Muscle of leg (tissue), 16 donors: ENCODE results near the gene CEACAM8. TPM values are rescaled to one million over a fixed set of nuclear protein-coding genes. Genes with fewer than 3 reads are reported as not detected.
"Not testable (repeated sequence)": the region's sequence is repeated elsewhere in the genome, so short reads cannot be mapped to it uniquely, and the experiment has no call there.

Experiments
- DNase-seq: peaks from one replicate; pipeline ENCODE4 v3.0.0; 2013
- H3K27ac ChIP-seq: one replicate; pipeline ENCODE4 v1.5.1; 2013; ENCODE audit warnings: mild to moderate bottlenecking, low read length, control low read depth
- H3K27me3 ChIP-seq: one replicate; pipeline ENCODE4 v1.6.1; 2013; ENCODE audit warnings: low read length; ENCODE audit not compliant: control insufficient read depth, insufficient read depth
- H3K36me3 ChIP-seq: one replicate; pipeline ENCODE4 v1.6.1; 2013; ENCODE audit warnings: low read length; ENCODE audit not compliant: control insufficient read depth, insufficient read depth
- H3K4me1 ChIP-seq: one replicate; pipeline ENCODE4 v1.6.1; 2013; ENCODE audit warnings: low read length; ENCODE audit not compliant: control insufficient read depth, insufficient read depth
- H3K4me3 ChIP-seq: one replicate; pipeline ENCODE4 v1.5.1; 2013; ENCODE audit warnings: low read length, control low read depth
- H3K9me3 ChIP-seq: replicated peaks from 2 replicates; pipeline ENCODE4 v1.6.1; 2013; ENCODE audit warnings: low read depth, low read length; ENCODE audit not compliant: control insufficient read depth
- WGBS: methylation state at CpG from one replicate; pipeline ENCODE4 v1.1.5; 2013; ENCODE audit warnings: missing lambda C conversion rate; ENCODE audit not compliant: insufficient coverage; 5-methylcytosine and 5-hydroxymethylcytosine counted together
- long read RNA-seq, 11 donors: transcript quantifications; one replicate each; lab custom pipeline, GENCODE V29; 2026
- polyA plus RNA-seq, 8 donors: library from polyadenylated mRNA; unstranded; fragments of 120-200 nt; gene quantifications; one replicate each; pipeline versions ENCODE4 v1.2.1 to v1.2.3, GENCODE V29; 2013; ENCODE audit warnings: inconsistent platforms in 1 of 8, low replicate concordance in 1 of 8; ENCODE audit not compliant: insufficient read length in 8 of 8, insufficient read depth in 1 of 8
- total RNA-seq: library from RNA; stranded (reverse); fragments of 120-200 nt; gene quantifications from one replicate; pipeline ENCODE4 v1.2.4, GENCODE V29; 2013

Gene CEACAM8
- total RNA-seq (0.04 TPM), polyA plus RNA-seq (under 1 TPM; 0.10 to 0.38 (median 0.26) TPM)
- long read RNA-seq, donor 1: 0 reads
- long read RNA-seq, donor 2: 0 reads
- long read RNA-seq, donor 3: 0 reads
- long read RNA-seq, donor 4: 0 reads
- long read RNA-seq, donor 5: 0 reads
- long read RNA-seq, donor 6: 0 reads
- long read RNA-seq, donor 7: 0 reads
- long read RNA-seq, donor 8: 0 reads
- long read RNA-seq, donor 9: 0 reads
- long read RNA-seq, donor 10: 0 reads
- long read RNA-seq, donor 11: 0 reads

GRCh38 chr19:42594617-42595489 lies at the start of gene CEACAM8:
TSS of gene CEACAM8 (minus strand) at chr19:42594924. CDS start at chr19:42594828, 96 bp downstream.
- no peak within 1 kb of the TSS for H3K4me3 ChIP-seq
- no peaks in the 10 kb centered on the region for H3K36me3 ChIP-seq
- H3K27ac ChIP-seq: no peak within 1 kb of the TSS
- no peaks in the 10 kb centered on the region for H3K27me3 ChIP-seq
- 50% methylated on average over 7 of the region's 10 CpGs for WGBS
- no peak for DNase-seq
- H3K4me1 ChIP-seq: no peaks in the 10 kb centered on the region
- H3K9me3 ChIP-seq: no peaks in the 10 kb centered on the region

- H3K27me3 ChIP-seq, H3K27ac ChIP-seq, H3K9me3 ChIP-seq, H3K4me3 ChIP-seq, H3K36me3 ChIP-seq, DNase-seq, H3K4me1 ChIP-seq: not testable (repeated sequence)
- WGBS: 96% methylated on average over 15 of the region's 58 CpGs
These were observed 44.8 kb upstream of the CEACAM8 start for GRCh38 chr19:42639324-42640092.

GRCh38 chr19:42635233-42635539 lies 40.5 kb upstream of the CEACAM8 start:
- no peaks in the 10 kb centered on the region for H3K4me1 ChIP-seq
- no peaks in the 10 kb centered on the region for H3K36me3 ChIP-seq
- DNase-seq: no peak
- 83% methylated on average over 1 of the region's 1 CpG for WGBS
- H3K27me3 ChIP-seq: no peaks in the 10 kb centered on the region
- no peaks in the 10 kb centered on the region for H3K9me3 ChIP-seq
- no peak overlapping the region for H3K27ac ChIP-seq
- no peak overlapping the region for H3K4me3 ChIP-seq

GRCh38 chr19:42634409-42635232 lies 39.9 kb upstream of the CEACAM8 start:
- no peaks in the 10 kb centered on the region for H3K27me3 ChIP-seq
- no peak overlapping the region for H3K27ac ChIP-seq
- 60% methylated on average over 2 of the region's 5 CpGs for WGBS
- no peaks in the 10 kb centered on the region for H3K4me1 ChIP-seq
- no peak for DNase-seq
- no peaks in the 10 kb centered on the region for H3K36me3 ChIP-seq
- no peak overlapping the region for H3K4me3 ChIP-seq
- H3K9me3 ChIP-seq: no peaks in the 10 kb centered on the region

- H3K27ac ChIP-seq: no peak overlapping the region
- H3K36me3 ChIP-seq: no peaks in the 10 kb centered on the region
- H3K27me3 ChIP-seq: no peaks in the 10 kb centered on the region
- H3K4me1 ChIP-seq: no peaks in the 10 kb centered on the region
- H3K9me3 ChIP-seq: no peaks in the 10 kb centered on the region
- H3K4me3 ChIP-seq: no peak overlapping the region
- no peak for DNase-seq
These were observed 34.5 kb upstream of the CEACAM8 start for GRCh38 chr19:42629191-42629590.

GRCh38 chr19:42628411-42629140 lies 33.9 kb upstream of the CEACAM8 start:
- no peak overlapping the region for H3K27ac ChIP-seq
- H3K4me1 ChIP-seq: no peaks in the 10 kb centered on the region
- no CpG with 5 or more reads among the region's 2 CpGs for WGBS
- H3K27me3 ChIP-seq: no peaks in the 10 kb centered on the region
- H3K4me3 ChIP-seq: no peak overlapping the region
- no peaks in the 10 kb centered on the region for H3K9me3 ChIP-seq
- no peaks in the 10 kb centered on the region for H3K36me3 ChIP-seq
- DNase-seq: no peak

GRCh38 chr19:42627916-42628315 lies 33.2 kb upstream of the CEACAM8 start:
- H3K27me3 ChIP-seq: no peaks in the 10 kb centered on the region
- no peak overlapping the region for H3K27ac ChIP-seq
- no peaks in the 10 kb centered on the region for H3K9me3 ChIP-seq
- DNase-seq: no peak
- no peaks in the 10 kb centered on the region for H3K36me3 ChIP-seq
- 88% methylated on average over 1 of the region's 2 CpGs for WGBS
- no peak overlapping the region for H3K4me3 ChIP-seq
- H3K4me1 ChIP-seq: no peaks in the 10 kb centered on the region

- Histone ChIP-seq H3K4me3 (no peak overlapping the region), H3K9me3 (no peaks in the 10 kb centered on the region), H3K27ac (no peak overlapping the region), H3K36me3 (no peaks in the 10 kb centered on the region), H3K4me1 (no peaks in the 10 kb centered on the region), H3K27me3 (no peaks in the 10 kb centered on the region)
- WGBS: 100% methylated on average over 1 of the region's 2 CpGs
- no peak for DNase-seq
These were observed 31.5 kb upstream of the CEACAM8 start for GRCh38 chr19:42626181-42626580.

- DNase-seq: no peak
- Histone ChIP-seq H3K4me1 (no peaks in the 10 kb centered on the region), H3K36me3 (no peaks in the 10 kb centered on the region), H3K27me3 (no peaks in the 10 kb centered on the region), H3K9me3 (no peaks in the 10 kb centered on the region), H3K27ac (no peak overlapping the region), H3K4me3 (no peak overlapping the region)
- WGBS: no CpG with 5 or more reads among the region's 1 CpG
These were observed 24.5 kb upstream of the CEACAM8 start for GRCh38 chr19:42619271-42619670.
